IMR-90 (cell line): Measurements from ENCODE around the gene MALRD1. TPM values are rescaled to one million over a fixed set of nuclear protein-coding genes. Genes with fewer than 3 reads are reported as not detected.

ENCODE experiments used
- ATAC-seq: fragments of 200-7000 bp; cut with Tn5 transposase; 2 replicates; pipeline ENCODE4 v1.9.1; 2020; ENCODE audit warnings: low read depth, mild to moderate bottlenecking, moderate library complexity
- BruUV-seq: library from RNA; stranded (reverse); fragments of 400-500 nt; replicated peaks from 2 replicates; lab custom pipeline; 2021; lab: Mats Ljungman, UMichigan
- CTCF ChIA-PET: fragments of 300-600 bp; formaldehyde crosslinking; extraction: SDS; loops from one replicate; lab custom pipeline; 2021; ENCODE audit warnings: antibody characterized with exemption; lab: Yijun Ruan, JAX
- POLR2A ChIA-PET: fragments of 300-600 bp; sonication (Branson Sonifier 250); formaldehyde crosslinking; loops from one replicate; lab custom pipeline; 2022; ENCODE audit warnings: antibody characterized with exemption; ENCODE audit not compliant: unreplicated experiment; lab: Charles Lee
- DNase-seq: peaks from one replicate; pipeline ENCODE4 v3.0.0; 2013
- H2AFZ ChIP-seq: replicated peaks from 2 replicates; pipeline ENCODE3; 2013; ENCODE audit warnings: low read length, mild to moderate bottlenecking; ENCODE audit not compliant: poor library complexity
- H2AK5ac ChIP-seq: 2 replicates; pipeline ENCODE4 v1.6.1; 2013; ENCODE audit warnings: low read depth, low read length, inconsistent platforms
- H2AK9ac ChIP-seq: replicated peaks from 2 replicates; pipeline ENCODE3; 2013; ENCODE audit warnings: mild to moderate bottlenecking, low read depth, low read length, moderate library complexity; ENCODE audit not compliant: poor library complexity
- H2BK120ac ChIP-seq: 2 replicates; pipeline ENCODE4 v1.6.1; 2013; ENCODE audit warnings: low read depth, low read length, inconsistent platforms
- H2BK15ac ChIP-seq: 3 replicates; pipeline ENCODE4 v1.6.1; 2013; ENCODE audit warnings: low read depth, low read length, inconsistent platforms
- H2BK20ac ChIP-seq: 2 replicates; pipeline ENCODE4 v1.6.1; 2013; ENCODE audit warnings: low read depth, mild to moderate bottlenecking, inconsistent platforms, low read length, moderate library complexity
- H2BK5ac ChIP-seq: 2 replicates; pipeline ENCODE4 v1.6.1; 2013; ENCODE audit warnings: mild to moderate bottlenecking, low read depth, low read length, inconsistent platforms; ENCODE audit not compliant: poor library complexity, severe bottlenecking
- H3K14ac ChIP-seq: replicated peaks from 2 replicates; pipeline ENCODE4 v1.6.1; 2013; ENCODE audit warnings: low read depth, low read length, inconsistent platforms
- H3K18ac ChIP-seq: 2 replicates; pipeline ENCODE4 v1.6.1; 2013; ENCODE audit warnings: low read depth, low read length, control low read depth
- H3K23ac ChIP-seq: 2 replicates; pipeline ENCODE4 v1.6.1; 2013; ENCODE audit warnings: low read depth, low read length, inconsistent platforms
- H3K27ac ChIP-seq: 2 replicates; pipeline ENCODE4 v1.5.1; 2013; ENCODE audit warnings: mild to moderate bottlenecking, control low read depth, low read length; ENCODE audit not compliant: insufficient read depth
- H3K27me3 ChIP-seq: 2 replicates; pipeline ENCODE4 v1.6.1; 2013; ENCODE audit warnings: low read length; ENCODE audit not compliant: control insufficient read depth, insufficient read depth
- H3K36me3 ChIP-seq: 2 replicates; pipeline ENCODE4 v1.6.1; 2013; ENCODE audit warnings: low read length, mixed read lengths; ENCODE audit not compliant: control insufficient read depth, insufficient read depth
- H3K4ac ChIP-seq: 2 replicates; pipeline ENCODE4 v1.6.1; 2013; ENCODE audit warnings: low read depth, low read length, inconsistent platforms
- H3K4me1 ChIP-seq: 2 replicates; pipeline ENCODE4 v1.6.1; 2013; ENCODE audit warnings: low read length, mixed read lengths; ENCODE audit not compliant: control insufficient read depth, insufficient read depth
- H3K4me2 ChIP-seq: 2 replicates; pipeline ENCODE4 v1.6.1; 2013; ENCODE audit warnings: low read depth, mild to moderate bottlenecking, control low read depth, low read length, moderate library complexity
- H3K4me3 ChIP-seq: 2 replicates; pipeline ENCODE4 v1.5.1; 2013; ENCODE audit warnings: low read depth, mild to moderate bottlenecking, control low read depth, low read length, moderate library complexity; ENCODE audit not compliant: insufficient read depth
- H3K56ac ChIP-seq: 2 replicates; pipeline ENCODE4 v1.6.1; 2013; ENCODE audit warnings: low read length, inconsistent platforms; ENCODE audit not compliant: insufficient read depth; ENCODE audit errors: extremely low read depth
- H3K79me1 ChIP-seq, 2 experiments: 2 replicates each; pipeline ENCODE4 v1.6.1; 2013; ENCODE audit warnings: low read length in 2 of 2, inconsistent platforms in 1 of 2, low read depth in 1 of 2
- H3K9ac ChIP-seq: 2 replicates; pipeline ENCODE4 v1.6.1; 2013; ENCODE audit warnings: low read depth, low read length, control low read depth
- H3K9me1 ChIP-seq: 2 replicates; pipeline ENCODE4 v1.6.1; 2013; ENCODE audit warnings: low read length, inconsistent platforms; ENCODE audit not compliant: insufficient read depth
- H3K9me3 ChIP-seq: 2 replicates; pipeline ENCODE4 v1.6.1; 2013; ENCODE audit warnings: low read length; ENCODE audit not compliant: control insufficient read depth, insufficient read depth
- H4K20me1 ChIP-seq: 2 replicates; pipeline ENCODE4 v1.6.1; 2013; ENCODE audit warnings: low read length, inconsistent platforms; ENCODE audit not compliant: insufficient read depth
- H4K5ac ChIP-seq: 2 replicates; pipeline ENCODE4 v1.6.1; 2013; ENCODE audit warnings: mild to moderate bottlenecking, low read depth, low read length, control low read depth
- H4K8ac ChIP-seq, 2 experiments: 2 replicates each; pipeline ENCODE4 v1.6.1; 2013; ENCODE audit warnings: low read depth in 2 of 2, low read length in 2 of 2, control low read depth in 1 of 2, inconsistent platforms in 1 of 2
- H4K91ac ChIP-seq: 2 replicates; pipeline ENCODE4 v1.6.1; 2013; ENCODE audit warnings: low read depth, low read length, inconsistent platforms; ENCODE audit not compliant: insufficient read depth
- BHLHE40 ChIP-seq: fragments of 150-350 bp; IDR thresholded peaks from 2 replicates; pipeline ENCODE4 v1.6.1; 2016; ENCODE audit warnings: mild to moderate bottlenecking, low read depth, low read length
- CEBPB ChIP-seq: IDR thresholded peaks from 2 replicates; pipeline ENCODE4 v1.6.1; 2012; ENCODE audit warnings: low read depth, low read length, improper control_type of control experiment
- CHD1 ChIP-seq: IDR thresholded peaks from 2 replicates; pipeline ENCODE4 v1.6.1; 2012; ENCODE audit warnings: low read depth, low read length, improper control_type of control experiment
- CTCF ChIP-seq: conservative IDR thresholded peaks from 2 replicates; pipeline ENCODE4 v1.5.1; 2012; ENCODE audit warnings: mild to moderate bottlenecking, low read depth, low read length, improper control_type of control experiment
- ELK1 ChIP-seq: fragments of 150-350 bp; IDR thresholded peaks from 2 replicates; pipeline ENCODE4 v1.6.1; 2016; ENCODE audit warnings: low read depth, mild to moderate bottlenecking, low read length, moderate library complexity, borderline replicate concordance
- FOS ChIP-seq: fragments of 150-350 bp; IDR thresholded peaks from 2 replicates; pipeline ENCODE4 v1.6.1; 2016; ENCODE audit warnings: low read depth, low read length
- MAFK ChIP-seq: IDR thresholded peaks from 2 replicates; pipeline ENCODE4 v1.6.1; 2012; ENCODE audit warnings: low read depth, low read length, improper control_type of control experiment
- MAZ ChIP-seq: IDR thresholded peaks from 2 replicates; pipeline ENCODE4 v1.6.1; 2012; ENCODE audit warnings: low read depth, mild to moderate bottlenecking, low read length, improper control_type of control experiment, moderate library complexity, borderline replicate concordance
- MXI1 ChIP-seq: IDR thresholded peaks from 2 replicates; pipeline ENCODE4 v1.6.1; 2012; ENCODE audit warnings: low read depth, mild to moderate bottlenecking, low read length, moderate library complexity, borderline replicate concordance
- NFE2L2 ChIP-seq: fragments of 150-350 bp; IDR thresholded peaks from 2 replicates; pipeline ENCODE4 v1.6.1; 2016; ENCODE audit warnings: low read depth, mild to moderate bottlenecking, low read length
- POLR2A ChIP-seq: IDR thresholded peaks from 2 replicates; pipeline ENCODE4 v1.6.1; 2012; ENCODE audit warnings: mild to moderate bottlenecking, low read depth, low read length
- RAD21 ChIP-seq: IDR thresholded peaks from 2 replicates; pipeline ENCODE4 v1.6.1; 2012; ENCODE audit warnings: low read length, improper control_type of control experiment
- RCOR1 ChIP-seq: IDR thresholded peaks from 2 replicates; pipeline ENCODE4 v1.6.1; 2012; ENCODE audit warnings: mild to moderate bottlenecking, low read length, improper control_type of control experiment; ENCODE audit not compliant: insufficient replicate concordance
- RFX5 ChIP-seq: IDR thresholded peaks from 2 replicates; pipeline ENCODE4 v1.8.0; 2012; ENCODE audit warnings: low read depth, mild to moderate bottlenecking, low read length, moderate library complexity
- SMC3 ChIP-seq: fragments of 150-350 bp; IDR thresholded peaks from 2 replicates; pipeline ENCODE4 v1.6.1; 2016; ENCODE audit warnings: low read depth, mild to moderate bottlenecking, antibody characterized with exemption, low read length, moderate library complexity
- USF2 ChIP-seq: fragments of 150-350 bp; IDR thresholded peaks from 2 replicates; pipeline ENCODE4 v1.6.1; 2017; ENCODE audit warnings: mild to moderate bottlenecking, antibody characterized with exemption, low read length, low read depth
- WGBS, 2 experiments: methylation state at CpG; one replicate each; pipeline versions ENCODE4 v1.1.5 to v1.1.7; 2013; ENCODE audit warnings: missing lambda C conversion rate in 2 of 2; ENCODE audit not compliant: insufficient read length in 1 of 2; ENCODE audit errors: extremely low coverage in 2 of 2; 5-methylcytosine and 5-hydroxymethylcytosine counted together
- dilution Hi-C: fragments of 300-500 bp; cut with HindIII; formaldehyde crosslinking; loops from one replicate; pipeline ENCODE4 v1.14.3; 2018; ENCODE audit warnings: low sequenced_read_pairs; ENCODE audit not compliant: unreplicated experiment
- in situ Hi-C: fragments of 300-500 bp; cut with MboI; formaldehyde crosslinking; loops from 3 replicates; pipeline ENCODE4 v1.14.3; 2019; ENCODE audit warnings: low sequenced_read_pairs, inconsistent platforms, mixed read lengths
- intact Hi-C: fragments of 100-400 bp; cut with micrococcal nuclease; formaldehyde crosslinking; loops from 2 replicates; pipeline ENCODE4 v1.10.0; 2022
- polyA plus RNA-seq, 3 experiments: library from polyadenylated mRNA; depleted of rRNA; stranded (reverse); fragments of >200 nt; gene quantifications; 2 replicates each; pipeline ENCODE4 v1.2.3, GENCODE V29; 2012; ENCODE audit warnings: low replicate concordance in 1 of 3
- total RNA-seq: library from RNA; depleted of rRNA; stranded (reverse); fragments of >200 nt; gene quantifications from 2 replicates; pipeline ENCODE4 v1.2.3, GENCODE V29; 2012

MALRD1 gene
- total and polyA plus RNA-seq, 2 of the 4 experiments (the other 2 are of a cell fraction): 0.34 to 1.1 TPM

GRCh38 chr10:19762026-19762425, 713.4 kb downstream of the MALRD1 start:
- H2AK5ac ChIP-seq: no peak overlapping the region
- WGBS, 2 experiments: no CpG with 5 or more reads among the region's 1 CpG
- no peak overlapping the region for H3K4ac ChIP-seq
- no peak overlapping the region for H3K9ac ChIP-seq
- ATAC-seq: no peak; the same call in 1 of the 2 replicates
- in situ Hi-C loops (no loop called here), dilution Hi-C loops (no loop called here), intact Hi-C loops (no loop called here)
- H3K9me3 ChIP-seq: no peaks in the 10 kb centered on the region
- no peaks in the 10 kb centered on the region for H4K20me1 ChIP-seq
- POLR2A ChIA-PET: no interaction called here
- no peak for DNase-seq
- no peak overlapping the region for H2BK15ac ChIP-seq
- no peak overlapping the region for H3K14ac ChIP-seq
- H3K79me1 ChIP-seq: no peaks in the 10 kb centered on the region
- no peak overlapping the region for H4K91ac ChIP-seq
- no peak overlapping the region for H3K18ac ChIP-seq
- H2BK20ac ChIP-seq: no peak overlapping the region
- H2AFZ ChIP-seq: no peak overlapping the region
- no peak overlapping the region for H2AK9ac ChIP-seq
- no peak overlapping the region for H3K4me3 ChIP-seq
- CTCF ChIA-PET: no interaction called here
- no peak overlapping the region for H4K8ac ChIP-seq
- H2BK5ac ChIP-seq: no peak overlapping the region
- H3K36me3 ChIP-seq: no peaks in the 10 kb centered on the region
- H4K5ac ChIP-seq: no peak overlapping the region
- no peaks in the 10 kb centered on the region for H3K9me1 ChIP-seq
- H3K23ac ChIP-seq: no peak overlapping the region
- no peak overlapping the region for H3K27ac ChIP-seq
- H3K4me2 ChIP-seq: no peak overlapping the region
- H3K56ac ChIP-seq: no peak overlapping the region
- no peak overlapping the region for H2BK120ac ChIP-seq
- no peak for TF ChIP-seq USF2
- no peak for TF ChIP-seq CTCF
- TF ChIP-seq RCOR1: no peak
- no peak for TF ChIP-seq MXI1
- TF ChIP-seq CEBPB: no peak
- no peak for TF ChIP-seq ELK1
- TF ChIP-seq MAZ: no peak
- no peak for TF ChIP-seq POLR2A
- no peak for TF ChIP-seq BHLHE40
- TF ChIP-seq SMC3: no peak
- no peak for TF ChIP-seq CHD1
- TF ChIP-seq RFX5: no peak
- TF ChIP-seq NFE2L2: no peak
- TF ChIP-seq MAFK: no peak
- TF ChIP-seq RAD21: no peak
- no peak for TF ChIP-seq FOS
- H3K4me1 ChIP-seq: no peaks in the 10 kb centered on the region
- H3K27me3 ChIP-seq: no peaks in the 10 kb centered on the region
- BruUV-seq: no TSS peak
